K562 (cell line): Measurements from ENCODE around the gene SLFN12. TPM values are rescaled to one million over a fixed set of nuclear protein-coding genes. Genes with fewer than 3 reads are reported as not detected.

Source experiments
- ETS2 ChIP-seq: IDR thresholded peaks from 2 replicates; pipeline ENCODE4 v1.6.1; 2016; ENCODE audit warnings: borderline replicate concordance, missing genetic modification characterization, mild to moderate bottlenecking, moderate library complexity, missing compliant biosample characterization; ENCODE audit not compliant: poor library complexity, severe bottlenecking
- FOXP1 ChIP-seq: sonication (generic); formaldehyde crosslinking; IDR thresholded peaks from 2 replicates; pipeline ENCODE4 v1.8.0; 2022; ENCODE audit warnings: mild to moderate bottlenecking, missing genetic modification reagents
- HDAC8 ChIP-seq: fragments of 450-650 bp; IDR thresholded peaks from 2 replicates; pipeline ENCODE4 v1.6.1; 2016; ENCODE audit warnings: mild to moderate bottlenecking, missing genetic modification characterization, moderate library complexity, missing compliant biosample characterization
- HES1 ChIP-seq: fragments of 450-650 bp; IDR thresholded peaks from 2 replicates; pipeline ENCODE4 v1.6.1; 2016; ENCODE audit warnings: low read depth, mild to moderate bottlenecking, moderate library complexity
- ID3 ChIP-seq, 2 experiments: fragments of 250-450 bp in 1 of 2; fragments of 450-650 bp in 1 of 2; sonication (Bioruptor Pico) in 1 of 2; IDR thresholded peaks; 2 replicates each; pipeline versions ENCODE4 v1.6.1 to v1.8.0; 2016 to 2021; ENCODE audit warnings: mild to moderate bottlenecking in 2 of 2, moderate library complexity in 2 of 2, missing compliant biosample characterization in 1 of 2, missing genetic modification characterization in 1 of 2
- KDM1A ChIP-seq, 2 experiments: fragments of 450-650 bp; IDR thresholded peaks; 2 replicates each; pipeline ENCODE4 v1.6.1; 2016; ENCODE audit warnings: mild to moderate bottlenecking in 2 of 2
- LCOR ChIP-seq: sonication (generic); formaldehyde crosslinking; IDR thresholded peaks from 2 replicates; pipeline ENCODE4 v1.8.0; 2022; ENCODE audit warnings: mild to moderate bottlenecking, missing genetic modification reagents
- MED1 ChIP-seq: sonication (generic); formaldehyde crosslinking; IDR thresholded peaks from 2 replicates; pipeline ENCODE4 v1.8.1; 2023; ENCODE audit warnings: missing genetic modification reagents, borderline replicate concordance
- NR0B1 ChIP-seq: fragments of 450-650 bp; IDR thresholded peaks from one replicate; pipeline ENCODE4 v1.6.1; 2018; ENCODE audit warnings: mild to moderate bottlenecking, moderate library complexity; ENCODE audit not compliant: partially characterized antibody
- ZNF121 ChIP-seq: sonication (generic); formaldehyde crosslinking; conservative IDR thresholded peaks from 2 replicates; pipeline ENCODE4 v1.8.0; 2022; ENCODE audit warnings: missing genetic modification reagents
- ZNF124 ChIP-seq: sonication (generic); formaldehyde crosslinking; IDR thresholded peaks from 2 replicates; pipeline ENCODE4 v1.8.1; 2022; ENCODE audit warnings: missing genetic modification reagents
- polyA plus RNA-seq, 8 experiments: library from polyadenylated mRNA; depleted of rRNA in 4 of 8; stranded (reverse) in 5 of 8; unstranded in 3 of 8; fragments of >200 nt; fragmentation: Nextera tagmentation in 2 of 8; fragmentation: Illumina TruSeq in 1 of 8; extraction: Ambion mirVana in 2 of 8; extraction: Trizol in 1 of 8; gene quantifications; 2 replicates each; pipeline versions ENCODE4 v1.2.1 to v1.2.3, GENCODE V29; 2011 to 2014; ENCODE audit warnings: inconsistent platforms in 1 of 8, missing spikeins in 1 of 8
- total RNA-seq, 7 experiments: library from RNA; depleted of rRNA in 6 of 7; stranded (reverse); fragments of >200 nt in 6 of 7; fragmentation: Illumina TruSeq in 2 of 7; extraction: Trizol in 2 of 7; gene quantifications; 2 replicates each; pipeline versions ENCODE4 v1.2.1 to v1.2.3, GENCODE V29; 2011 to 2021; ENCODE audit warnings: low replicate concordance in 1 of 7
- TF ChIP-seq, protein P1 (sequence below), 2 experiments: fragments of 450-650 bp; IDR thresholded peaks; 2 replicates each; pipeline ENCODE4 v1.6.1; 2016; ENCODE audit warnings: mild to moderate bottlenecking in 2 of 2, borderline replicate concordance in 1 of 2, low read depth in 1 of 2, moderate library complexity in 1 of 2
- TF ChIP-seq, protein P2 (sequence below), 2 experiments: fragments of 450-650 bp; IDR thresholded peaks; 2 replicates each; pipeline ENCODE4 v1.6.1; 2016

The SLFN12 gene
- total and polyA plus RNA-seq, 9 of the 15 experiments (the other 6 are each of a cell fraction or from before 2014, with no cell fraction given), result 0.01 to 0.09 (median 0.07) TPM; not detected in 6

GRCh38 chr17:35477248-35477647, 44.9 kb upstream of the SLFN12 start (continued):
- TF ChIP-seq, protein P1, sequence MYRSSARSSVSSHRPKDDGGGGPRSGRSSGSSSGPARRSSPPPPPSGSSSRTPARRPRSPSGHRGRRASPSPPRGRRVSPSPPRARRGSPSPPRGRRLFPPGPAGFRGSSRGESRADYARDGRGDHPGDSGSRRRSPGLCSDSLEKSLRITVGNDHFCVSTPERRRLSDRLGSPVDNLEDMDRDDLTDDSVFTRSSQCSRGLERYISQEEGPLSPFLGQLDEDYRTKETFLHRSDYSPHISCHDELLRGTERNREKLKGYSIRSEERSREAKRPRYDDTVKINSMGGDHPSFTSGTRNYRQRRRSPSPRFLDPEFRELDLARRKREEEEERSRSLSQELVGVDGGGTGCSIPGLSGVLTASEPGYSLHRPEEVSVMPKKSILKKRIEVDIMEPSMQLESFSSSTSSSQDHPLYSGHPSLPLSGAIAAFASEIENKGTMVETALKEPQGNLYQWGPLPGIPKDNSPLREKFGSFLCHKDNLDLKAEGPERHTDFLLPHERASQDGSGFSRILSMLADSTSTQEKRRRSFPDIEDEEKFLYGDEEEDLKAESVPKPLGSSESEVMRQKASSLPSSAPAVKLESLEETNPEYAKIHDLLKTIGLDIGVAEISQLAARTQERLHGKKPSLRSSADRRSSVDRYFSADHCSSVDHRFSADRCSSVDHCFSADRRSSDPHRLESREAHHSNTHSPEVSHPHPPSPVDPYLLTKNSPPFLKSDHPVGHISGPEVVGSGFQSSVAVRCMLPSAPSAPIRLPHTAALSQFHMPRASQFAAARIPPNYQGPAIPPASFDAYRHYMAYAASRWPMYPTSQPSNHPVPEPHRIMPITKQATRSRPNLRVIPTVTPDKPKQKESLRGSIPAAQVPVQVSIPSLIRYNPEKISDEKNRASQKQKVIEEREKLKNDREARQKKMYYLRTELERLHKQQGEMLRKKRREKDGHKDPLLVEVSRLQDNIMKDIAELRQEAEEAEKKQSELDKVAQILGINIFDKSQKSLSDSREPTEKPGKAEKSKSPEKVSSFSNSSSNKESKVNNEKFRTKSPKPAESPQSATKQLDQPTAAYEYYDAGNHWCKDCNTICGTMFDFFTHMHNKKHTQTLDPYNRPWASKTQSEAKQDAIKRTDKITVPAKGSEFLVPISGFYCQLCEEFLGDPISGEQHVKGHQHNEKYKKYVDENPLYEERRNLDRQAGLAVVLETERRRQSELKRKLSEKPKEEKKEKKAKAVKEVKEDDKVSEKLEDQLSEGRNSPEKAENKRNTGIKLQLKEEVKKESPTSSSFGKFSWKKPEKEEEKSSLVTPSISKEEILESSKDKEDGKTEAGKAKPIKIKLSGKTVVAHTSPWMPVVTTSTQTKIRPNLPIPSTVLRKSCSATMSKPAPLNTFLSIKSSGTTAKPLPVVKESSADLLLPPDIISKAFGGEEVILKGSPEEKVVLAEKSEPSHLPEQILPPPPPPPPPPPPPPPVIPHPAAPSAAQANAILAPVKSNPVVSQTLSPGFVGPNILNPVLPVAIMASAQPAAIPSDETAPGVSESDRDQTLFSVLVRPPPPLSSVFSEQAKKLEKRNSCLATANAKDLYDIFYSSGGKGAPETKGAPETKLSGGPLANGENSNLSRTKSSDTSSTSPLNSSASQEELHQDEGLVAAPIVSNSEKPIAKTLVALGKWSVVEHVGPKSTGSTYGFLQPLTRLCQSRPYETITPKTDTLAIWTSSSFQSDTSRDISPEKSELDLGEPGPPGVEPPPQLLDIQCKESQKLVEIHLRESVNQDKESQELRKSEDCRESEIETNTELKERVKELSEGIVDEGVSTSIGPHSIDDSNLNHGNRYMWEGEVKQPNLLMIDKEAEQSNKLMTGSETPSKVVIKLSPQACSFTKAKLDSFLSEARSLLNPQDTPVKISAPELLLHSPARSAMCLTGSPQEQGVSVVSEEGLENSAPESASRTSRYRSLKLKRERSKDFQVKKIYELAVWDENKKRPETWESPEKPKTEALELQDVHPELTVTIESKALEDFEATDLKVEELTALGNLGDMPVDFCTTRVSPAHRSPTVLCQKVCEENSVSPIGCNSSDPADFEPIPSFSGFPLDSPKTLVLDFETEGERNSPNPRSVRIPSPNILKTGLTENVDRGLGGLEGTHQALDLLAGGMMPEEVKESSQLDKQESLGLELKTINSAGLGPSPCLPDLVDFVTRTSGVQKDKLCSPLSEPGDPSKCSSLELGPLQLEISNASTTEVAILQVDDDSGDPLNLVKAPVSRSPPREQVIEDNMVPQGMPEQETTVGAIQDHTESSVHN (IDR thresholded peaks at IDR 0.05; ENCODE audit: borderline replicate concordance in 1 of 2, low read depth in 1 of 2), result no peak
- TF ChIP-seq HES1, result no peak
- no peak for TF ChIP-seq HDAC8 (tag)
- no peak for TF ChIP-seq ID3 (CRISPR knock-in tag; IDR thresholded peaks at IDR 0.05)
- TF ChIP-seq ID3 (tag; IDR thresholded peaks at IDR 0.05), result no peak
- no peak for TF ChIP-seq ETS2
- TF ChIP-seq ZNF121 (CRISPR knock-in tag), result no peak
- TF ChIP-seq, protein P2, sequence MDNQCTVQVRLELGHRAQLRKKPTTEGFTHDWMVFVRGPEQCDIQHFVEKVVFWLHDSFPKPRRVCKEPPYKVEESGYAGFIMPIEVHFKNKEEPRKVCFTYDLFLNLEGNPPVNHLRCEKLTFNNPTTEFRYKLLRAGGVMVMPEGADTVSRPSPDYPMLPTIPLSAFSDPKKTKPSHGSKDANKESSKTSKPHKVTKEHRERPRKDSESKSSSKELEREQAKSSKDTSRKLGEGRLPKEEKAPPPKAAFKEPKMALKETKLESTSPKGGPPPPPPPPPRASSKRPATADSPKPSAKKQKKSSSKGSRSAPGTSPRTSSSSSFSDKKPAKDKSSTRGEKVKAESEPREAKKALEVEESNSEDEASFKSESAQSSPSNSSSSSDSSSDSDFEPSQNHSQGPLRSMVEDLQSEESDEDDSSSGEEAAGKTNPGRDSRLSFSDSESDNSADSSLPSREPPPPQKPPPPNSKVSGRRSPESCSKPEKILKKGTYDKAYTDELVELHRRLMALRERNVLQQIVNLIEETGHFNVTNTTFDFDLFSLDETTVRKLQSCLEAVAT (IDR thresholded peaks at IDR 0.05), result no peak
- no peak for TF ChIP-seq LCOR (CRISPR knock-in tag)
- TF ChIP-seq NR0B1, result no peak
- TF ChIP-seq FOXP1, result no peak
- no peak for TF ChIP-seq ZNF124 (CRISPR knock-in tag)
- TF ChIP-seq KDM1A (IDR thresholded peaks at IDR 0.05), result no peak
- no peak for TF ChIP-seq MED1
